Activated CD4-positive, alpha-beta T cell treated with anti-CD3 and anti-CD28 coated beads for 24 hours (primary cell): ENCODE results near the gene GLT1D1.
A peak's percentile ranks its signal among the peaks of the same experiment; 100 is the strongest.

Experiments
- DNase-seq, 2 donors: peaks; one replicate each; pipeline ENCODE4 v3.0.0-alpha.2; 2020; ENCODE audit warnings: low read depth in 2 of 2

The GLT1D1 gene

DNA sequence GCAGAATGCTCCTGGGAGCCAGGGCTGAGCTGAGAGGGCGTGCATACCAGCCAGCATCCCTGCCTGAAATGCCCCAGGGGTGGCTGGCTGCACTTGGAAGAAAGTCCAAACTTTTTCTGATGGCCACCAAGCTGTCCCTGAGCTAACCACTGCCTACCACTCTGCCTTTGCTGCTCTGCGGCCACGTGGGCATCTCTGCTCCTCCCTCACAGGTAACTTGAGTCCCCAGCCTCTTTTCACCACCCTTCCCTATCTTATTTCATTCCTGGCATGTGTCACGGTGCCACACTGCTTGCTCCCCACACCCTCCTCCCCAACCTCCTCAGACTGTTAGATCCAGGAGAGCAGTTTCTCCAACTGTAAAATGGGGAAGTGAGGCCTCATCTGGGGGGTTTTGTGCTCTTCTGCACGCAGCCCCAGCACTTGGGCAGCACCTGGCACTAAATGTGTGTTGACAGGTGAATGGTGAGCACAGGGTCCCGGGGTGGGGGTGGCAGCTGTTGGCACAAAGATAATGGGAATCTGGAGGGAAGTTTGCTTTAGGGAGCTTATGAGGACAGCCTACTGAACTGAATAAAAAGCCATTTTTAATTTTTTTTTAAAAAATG is 113.0 kb downstream of the GLT1D1 start:
- no peak for DNase-seq

DNA sequence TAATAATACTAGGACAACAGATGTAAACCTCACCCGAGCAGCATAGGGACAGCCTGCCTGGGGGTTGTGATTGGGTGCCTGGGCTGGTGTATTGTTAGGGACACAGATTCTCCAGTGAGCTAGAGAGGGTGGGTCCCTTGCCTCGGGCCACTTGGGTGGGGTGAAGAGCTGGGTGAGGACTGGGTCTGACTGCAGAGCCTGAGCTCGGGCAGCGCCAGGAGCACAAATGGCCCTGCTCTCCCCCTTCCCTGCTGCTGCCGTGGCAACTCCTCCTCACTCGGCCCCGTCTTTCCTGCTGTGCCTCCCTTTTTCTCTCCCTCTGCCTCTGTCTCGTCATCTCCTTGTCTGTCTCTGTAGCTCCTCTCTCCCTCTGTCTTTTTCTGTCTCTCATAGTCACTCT is 115.4 kb downstream of the GLT1D1 start:
- DNase-seq = no peak

DNA sequence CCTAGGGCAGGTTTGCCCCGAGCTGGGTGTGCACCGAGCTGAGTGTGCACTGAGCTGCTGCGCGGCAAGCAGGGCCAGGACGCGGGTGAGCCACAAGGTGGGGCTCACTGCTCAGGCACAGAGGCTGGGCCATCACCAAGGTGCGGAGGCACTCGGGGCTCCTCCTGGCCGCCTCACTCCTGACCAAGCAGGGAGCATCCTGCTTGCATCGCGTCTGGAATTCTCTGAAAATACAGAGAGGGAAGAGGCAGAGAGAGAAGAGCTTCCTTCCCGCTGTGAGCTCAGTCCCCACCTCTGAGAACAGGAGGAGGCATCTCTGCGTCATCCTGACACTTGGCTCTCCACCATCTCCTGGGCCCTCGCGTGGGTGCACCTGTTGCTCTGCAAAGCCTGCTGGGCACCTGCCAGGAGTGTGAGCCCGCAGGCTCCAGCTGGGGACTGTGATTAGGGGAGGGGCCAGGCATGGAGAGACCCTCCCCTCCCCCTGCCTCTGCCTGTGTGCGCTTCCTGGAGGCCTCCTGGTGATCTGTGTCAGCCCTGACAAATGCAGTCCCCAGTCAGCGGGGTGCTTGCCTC is 116.3 kb downstream of the GLT1D1 start:
- DNase-seq = no peak

DNA sequence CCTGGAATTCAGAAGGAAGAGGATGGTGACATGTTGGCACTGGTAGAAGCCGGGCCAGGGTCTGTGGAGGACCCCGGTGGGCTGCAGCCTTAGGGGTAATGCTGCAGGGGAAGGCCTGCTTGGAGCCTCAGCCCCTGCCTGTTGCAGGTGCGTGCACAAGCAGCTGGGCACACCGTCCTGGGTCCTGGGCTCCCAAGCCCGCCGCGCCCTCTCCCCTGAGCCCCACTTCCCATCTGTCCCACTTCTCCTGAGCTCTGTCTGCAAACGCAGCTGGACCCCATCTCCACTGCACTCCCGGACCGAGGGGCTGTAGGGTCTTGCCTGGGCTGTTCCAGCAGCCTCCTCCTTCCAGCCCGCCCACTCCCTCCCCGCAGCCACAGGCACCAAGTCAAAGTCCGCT is 116.8 kb downstream of the GLT1D1 start:
- DNase-seq = no peak

DNA sequence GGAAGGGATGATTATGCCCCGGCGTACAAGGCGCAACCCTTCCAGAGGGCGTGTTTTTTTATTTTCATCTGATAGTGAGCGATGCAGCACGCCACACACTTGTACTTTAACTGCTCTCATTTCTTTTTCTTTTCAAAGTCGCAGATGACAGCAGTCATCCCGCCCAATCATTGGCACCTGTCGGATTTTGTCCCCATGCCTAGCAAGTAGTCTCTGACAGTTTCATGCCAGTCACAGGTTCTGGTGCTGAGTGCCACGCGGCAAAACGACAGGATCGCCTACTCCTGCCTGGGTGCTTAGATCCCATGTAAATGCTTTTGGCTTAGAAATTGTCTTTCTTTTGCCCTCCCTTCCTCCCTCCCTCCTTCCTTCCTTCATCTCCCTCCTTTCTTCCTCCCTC is 117.7 kb downstream of the GLT1D1 start:
- DNase-seq = no peak

DNA sequence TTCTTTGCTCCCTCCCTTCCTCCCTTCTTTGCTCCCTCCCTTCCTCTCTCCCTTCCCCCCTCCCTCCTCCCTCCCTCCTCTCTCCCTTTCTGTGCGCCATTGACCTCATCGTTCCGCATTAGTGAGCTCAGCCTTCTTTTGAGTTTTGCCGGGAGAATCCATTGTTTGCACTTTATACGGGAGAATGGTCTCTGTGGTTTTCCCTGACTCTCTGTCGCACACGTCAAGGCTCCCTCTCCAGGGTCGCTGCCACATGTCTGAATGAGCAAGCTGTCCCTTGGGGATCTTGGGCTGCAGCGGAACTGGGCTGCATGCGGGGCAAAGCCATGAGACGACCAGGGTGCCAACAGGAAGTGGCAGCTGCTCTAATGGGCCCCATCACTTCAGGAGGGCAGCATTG is 118.5 kb downstream of the GLT1D1 start:
- no peak for DNase-seq

DNA sequence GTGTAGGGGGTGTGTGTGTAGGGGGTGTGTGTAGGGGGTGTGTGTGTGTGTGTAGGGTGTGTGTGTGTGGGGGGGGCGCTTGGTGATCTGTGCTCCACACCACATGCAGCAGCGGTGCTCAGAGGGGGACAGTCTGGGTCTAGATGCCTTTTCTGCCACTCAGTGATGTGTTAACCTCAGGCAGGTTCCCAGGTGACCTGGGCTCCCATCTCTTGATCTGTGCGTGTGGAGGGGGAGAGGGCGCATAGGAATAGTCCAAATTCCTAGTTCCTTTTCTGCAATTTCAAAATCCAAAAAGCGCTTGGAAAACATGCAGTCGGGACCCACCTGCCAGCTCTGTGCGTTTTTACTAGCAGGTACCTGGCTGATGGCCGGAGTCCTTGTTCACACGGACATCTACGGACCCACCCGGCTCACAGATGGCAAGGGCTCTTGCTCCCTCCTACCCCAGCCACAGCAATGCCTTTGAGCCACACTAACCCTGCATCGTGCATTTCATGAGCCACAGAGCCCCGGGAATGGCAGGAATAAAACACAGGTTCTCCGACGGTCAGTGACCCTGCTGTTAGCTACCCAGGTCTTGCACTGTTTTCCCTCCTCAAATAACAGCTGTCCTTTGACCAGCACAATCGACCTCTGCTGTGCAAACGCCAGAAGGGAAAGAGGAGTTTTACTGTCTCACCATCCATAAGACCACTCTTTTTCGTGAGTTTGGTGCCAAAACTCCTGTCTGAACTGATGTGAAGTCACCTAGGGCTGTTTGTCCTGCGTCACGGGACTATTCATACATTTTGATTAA is 120.8 kb downstream of the GLT1D1 start:
- DNase-seq = no peak

DNA sequence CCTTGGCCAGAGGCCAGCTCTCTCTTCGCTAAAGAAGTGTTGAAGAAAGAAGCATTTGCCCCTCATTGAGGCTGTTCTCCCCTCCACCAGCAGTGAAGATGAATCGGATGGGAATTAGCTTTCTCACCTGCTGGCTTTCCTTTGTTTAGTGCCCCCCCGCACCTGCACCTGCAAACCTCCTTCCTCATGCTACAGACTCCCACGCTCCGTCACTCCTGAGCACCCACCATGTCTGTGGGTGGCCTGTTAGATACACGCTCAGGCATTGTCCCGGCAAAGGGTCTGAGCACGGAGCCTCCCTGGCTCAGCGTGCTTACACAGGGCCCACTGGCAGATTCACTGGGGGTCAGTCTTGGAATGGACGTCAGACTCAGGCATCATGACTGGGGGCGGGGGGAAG is 121.6 kb downstream of the GLT1D1 start:
- no peak for DNase-seq

DNA sequence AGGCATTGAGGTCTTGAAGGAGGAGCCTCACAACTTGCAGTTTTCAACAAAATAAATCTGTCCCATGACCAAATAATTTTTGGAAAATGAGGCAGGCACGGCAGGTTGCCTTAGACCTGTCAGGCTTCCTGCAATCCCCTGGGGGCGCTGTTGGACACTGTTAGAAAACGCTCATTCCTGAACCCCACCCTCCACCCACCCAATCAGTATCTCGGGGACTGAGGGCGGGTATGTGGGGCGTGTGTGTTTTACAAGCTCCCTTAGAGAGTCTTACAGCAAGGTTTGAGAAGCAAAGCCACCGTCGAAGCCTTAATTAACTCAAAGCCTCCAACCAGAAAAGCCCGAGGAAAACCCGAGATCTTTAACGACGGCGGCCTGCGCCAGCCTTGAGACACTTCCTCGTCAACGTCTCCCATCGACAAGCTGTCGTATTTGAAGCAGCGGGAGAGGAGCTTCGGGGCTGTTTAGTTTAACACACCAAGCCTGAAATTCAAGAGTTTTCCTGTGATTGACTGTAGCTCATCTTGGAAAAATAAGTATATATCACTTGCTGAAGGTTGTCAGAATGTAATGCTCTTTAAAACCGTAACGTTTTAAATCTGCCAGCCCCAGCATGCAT is 123.0 kb downstream of the GLT1D1 start:
- DNase-seq = peak in 1 of 2 donors; percentile 15

DNA sequence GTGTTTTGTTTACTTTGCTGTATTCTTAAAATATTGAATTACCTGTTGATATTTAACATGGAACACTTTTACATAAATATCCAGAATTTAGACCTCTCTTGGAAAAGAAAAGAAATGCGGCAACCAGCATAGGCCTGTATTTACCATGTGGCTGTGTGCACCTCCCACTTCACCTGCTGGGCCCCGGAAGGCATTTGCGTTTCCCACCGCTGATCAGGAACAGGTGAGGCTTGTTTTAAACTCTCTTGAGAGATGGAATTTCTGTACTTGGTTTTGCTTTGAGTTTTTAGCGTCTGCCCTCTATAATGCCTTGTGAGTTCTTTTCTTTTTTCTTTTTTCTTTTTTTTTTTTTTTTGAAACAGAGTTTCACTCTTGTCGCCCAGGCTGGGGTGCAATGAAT is 124.2 kb downstream of the GLT1D1 start:
- no peak for DNase-seq

DNA sequence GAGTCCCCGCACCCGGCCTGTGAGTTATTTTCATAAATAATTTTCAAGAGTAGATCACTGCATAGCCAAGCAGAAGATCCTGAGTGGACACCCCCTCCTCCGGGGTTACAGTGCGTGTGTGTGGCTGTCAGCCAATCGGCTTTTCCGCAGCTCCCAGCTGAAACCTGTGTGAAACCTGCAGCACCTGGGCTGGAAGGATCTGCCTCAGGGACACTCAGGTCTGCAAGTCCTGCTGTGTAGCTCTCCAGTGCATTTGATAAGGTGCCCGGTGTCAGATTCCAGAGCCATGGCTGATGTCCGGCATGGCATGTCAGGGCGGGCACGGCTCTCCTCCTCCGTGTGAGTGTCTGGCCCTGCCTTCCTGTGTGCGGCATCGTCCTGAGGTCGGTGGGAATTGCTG is 124.8 kb downstream of the GLT1D1 start:
- no peak for DNase-seq

DNA sequence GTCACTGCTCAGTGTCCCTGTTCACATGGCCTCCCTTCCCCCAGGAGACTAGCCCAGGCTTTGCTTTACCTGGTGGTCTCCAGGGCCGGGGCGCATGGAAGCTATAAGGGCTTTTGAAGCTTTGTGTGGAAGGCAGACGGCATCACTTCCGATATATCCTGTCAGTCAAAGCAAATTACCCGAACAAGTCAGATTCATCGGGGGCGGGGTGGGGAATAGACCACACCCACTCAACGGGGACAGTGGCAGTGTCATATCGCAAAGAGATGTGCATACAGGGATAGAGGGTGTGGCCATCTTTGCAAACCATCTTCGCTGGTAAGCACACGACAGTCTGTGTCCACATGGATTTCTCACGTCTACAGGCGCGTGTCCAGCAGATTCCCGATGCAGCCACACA is 127.3 kb downstream of the GLT1D1 start:
- DNase-seq = no peak

DNA sequence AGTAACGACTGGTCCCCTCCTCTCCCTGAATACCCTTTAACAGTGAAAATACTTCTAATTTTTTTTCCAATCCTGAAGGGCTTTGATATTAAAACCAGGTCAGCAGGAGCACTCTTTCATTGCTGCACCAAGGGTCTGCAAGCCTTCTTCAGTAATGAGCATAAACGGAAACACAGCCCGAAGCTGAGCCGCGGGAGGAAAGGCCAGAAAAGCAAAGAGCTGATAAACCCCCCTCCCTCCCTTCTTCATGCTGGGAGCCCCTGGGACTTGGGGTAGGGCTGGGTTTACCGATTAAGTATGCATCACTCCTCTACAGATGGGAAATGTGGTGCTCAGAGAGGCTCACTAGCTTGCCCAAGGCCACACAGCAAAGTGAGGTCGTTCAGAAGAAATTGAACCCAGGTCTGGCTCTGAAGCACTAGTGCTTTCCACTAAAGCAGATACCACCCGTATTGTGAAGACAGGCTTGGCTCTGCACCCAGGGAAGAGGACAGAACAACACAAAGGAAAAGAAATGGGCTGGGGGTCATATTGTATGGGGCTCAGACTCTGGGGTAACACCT is 128.8 kb downstream of the GLT1D1 start:
- DNase-seq = no peak

DNA sequence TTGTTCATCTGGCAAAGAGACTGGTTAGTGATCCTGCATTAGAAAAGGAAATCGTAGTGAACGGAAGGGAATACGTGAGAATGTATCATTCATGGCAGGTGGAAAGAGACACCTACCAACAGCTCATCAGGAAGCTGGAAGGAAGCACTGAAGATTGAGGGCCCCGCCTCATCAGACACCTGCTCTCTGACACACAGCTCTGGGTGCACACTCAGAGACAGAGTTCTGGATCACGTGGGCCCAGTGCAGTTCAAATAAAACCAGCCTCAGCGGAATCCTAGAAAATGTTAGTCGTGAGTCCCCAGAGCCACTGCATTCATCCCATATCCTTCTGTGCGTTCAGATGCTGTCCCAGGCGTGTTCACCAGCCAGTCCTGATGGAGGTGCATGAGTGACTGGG is 129.7 kb downstream of the GLT1D1 start:
- no peak for DNase-seq

DNA sequence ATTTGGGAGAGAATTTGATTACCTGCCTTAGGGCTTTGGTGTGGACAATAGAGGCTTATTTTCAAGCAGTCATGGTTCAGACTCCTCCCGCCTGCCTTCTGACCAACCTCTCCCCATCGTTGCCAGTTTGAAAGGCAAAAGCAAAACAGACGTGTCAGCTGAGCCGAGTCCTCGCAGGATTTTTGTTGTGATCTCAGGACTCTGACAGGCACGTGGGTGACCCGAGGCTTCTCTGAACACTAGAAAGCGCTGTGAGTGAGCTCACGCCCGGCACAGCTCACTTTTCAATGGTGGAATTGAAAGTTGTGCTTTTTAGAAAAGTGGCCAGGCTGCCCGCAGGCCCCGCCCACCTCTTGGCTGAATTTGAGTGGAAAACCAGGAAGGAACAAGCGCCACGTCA is 130.1 kb downstream of the GLT1D1 start:
- DNase-seq = no peak

DNA sequence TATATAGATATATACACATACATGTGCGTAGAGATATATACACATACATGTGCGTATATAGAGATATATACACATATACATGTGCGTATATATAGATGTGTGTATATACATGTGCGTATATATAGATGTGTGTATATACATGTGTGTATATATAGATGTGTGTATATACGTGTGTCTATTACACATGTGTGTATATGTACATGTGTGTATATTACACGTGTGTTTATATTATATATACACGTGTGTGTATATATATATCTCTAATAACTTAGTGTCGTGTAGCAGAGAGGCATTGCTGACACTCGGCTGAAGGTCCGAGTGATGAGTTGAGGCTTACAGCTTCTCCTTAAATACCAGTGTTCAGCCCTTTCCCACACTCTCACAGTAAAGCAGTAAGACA is 133.7 kb downstream of the GLT1D1 start:
- no peak for DNase-seq

DNA sequence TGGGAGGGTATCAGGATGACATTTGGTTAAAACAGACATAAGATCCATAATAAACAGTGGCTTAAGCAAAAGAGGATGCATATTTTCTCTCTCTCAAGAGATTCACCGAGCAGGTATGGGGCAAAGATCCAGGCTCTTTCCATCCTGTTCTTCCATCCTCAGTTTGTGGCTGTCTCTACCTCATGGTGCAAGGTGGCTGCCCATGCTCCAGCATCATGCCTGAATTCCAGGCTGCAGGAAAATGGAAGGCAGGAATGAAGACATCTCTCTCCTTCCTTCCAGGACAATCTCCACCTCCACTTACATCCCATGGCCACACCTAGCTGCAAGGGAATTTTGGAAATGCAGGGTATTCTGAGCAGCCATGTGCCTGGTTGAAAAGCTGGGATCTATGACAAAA is 136.0 kb downstream of the GLT1D1 start:
- no peak for DNase-seq

DNA sequence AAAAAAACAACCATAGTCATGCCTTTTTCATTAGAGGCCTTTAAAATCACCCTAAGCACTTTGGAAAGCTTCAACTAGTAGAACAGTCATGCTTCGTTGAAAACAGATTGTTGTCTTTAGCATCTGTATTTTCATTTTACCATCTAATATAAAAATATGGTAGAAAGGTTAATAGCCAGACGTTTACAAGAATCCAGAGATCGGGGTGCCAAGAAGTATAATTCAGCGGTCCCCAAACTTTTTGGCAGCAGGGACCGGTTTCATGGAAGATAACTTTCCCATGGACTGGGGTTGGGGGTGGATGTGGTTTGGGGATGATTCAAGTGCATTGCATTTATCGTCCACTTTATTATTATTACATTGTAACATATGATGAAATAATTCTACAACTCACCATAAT is 138.4 kb downstream of the GLT1D1 start:
- no peak for DNase-seq

DNA sequence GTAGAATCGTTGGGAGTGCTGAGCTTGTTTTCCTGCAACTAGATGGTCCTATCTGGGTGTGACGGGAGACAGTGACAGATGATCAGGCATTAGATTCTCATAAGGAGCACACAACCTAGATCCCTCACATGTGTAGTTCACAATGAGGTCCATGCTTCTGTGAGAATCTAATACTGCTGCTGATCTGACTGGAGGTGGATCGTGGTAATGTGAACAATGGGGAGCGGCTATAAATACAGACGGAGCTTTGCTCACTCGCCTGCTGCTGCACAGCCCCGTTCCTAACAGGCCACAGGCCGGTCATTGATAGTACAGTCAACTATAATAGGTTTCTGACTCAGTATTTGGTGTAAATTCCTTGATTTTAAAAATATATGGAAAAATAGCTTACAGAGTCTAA is 138.8 kb downstream of the GLT1D1 start:
- no peak for DNase-seq

DNA sequence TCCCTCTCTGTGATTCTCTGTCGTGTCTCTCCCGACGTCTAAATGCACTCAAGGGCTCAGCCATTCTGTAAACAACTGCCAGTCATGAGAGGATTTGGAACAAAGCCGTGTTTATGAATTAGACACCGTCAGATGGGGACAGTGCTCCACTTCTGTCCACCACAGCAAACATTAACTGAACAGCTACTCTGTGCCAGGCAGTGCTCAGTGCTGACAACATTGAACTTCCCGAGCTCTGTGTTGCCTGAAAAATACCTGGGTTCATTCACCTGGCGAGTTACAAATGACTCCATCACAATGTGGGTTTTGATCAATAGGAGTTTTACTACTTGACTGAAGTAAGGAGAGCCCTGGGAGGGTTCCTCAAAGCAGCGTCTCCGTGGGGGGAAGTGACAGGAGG is 139.3 kb downstream of the GLT1D1 start:
- no peak for DNase-seq

DNA sequence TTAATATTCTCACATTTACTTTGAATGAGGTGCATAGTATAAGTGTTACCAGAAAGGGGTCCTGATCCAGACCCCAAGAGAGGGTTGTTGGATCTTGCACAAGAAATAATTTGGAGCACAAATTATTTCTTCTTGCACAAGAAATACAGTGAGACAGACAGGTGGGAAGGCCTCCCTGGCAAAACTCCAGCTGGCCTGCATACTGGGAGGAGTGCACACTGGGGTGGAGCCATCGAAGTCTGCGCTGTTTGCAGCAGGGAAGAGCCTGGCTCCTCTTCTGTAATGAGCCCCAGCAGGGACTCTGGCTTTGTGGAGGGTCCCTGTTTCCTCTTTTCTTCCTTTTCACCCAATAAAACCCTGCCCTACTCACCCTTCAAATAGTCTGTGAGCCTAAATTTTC is 141.6 kb downstream of the GLT1D1 start:
- no peak for DNase-seq

DNA sequence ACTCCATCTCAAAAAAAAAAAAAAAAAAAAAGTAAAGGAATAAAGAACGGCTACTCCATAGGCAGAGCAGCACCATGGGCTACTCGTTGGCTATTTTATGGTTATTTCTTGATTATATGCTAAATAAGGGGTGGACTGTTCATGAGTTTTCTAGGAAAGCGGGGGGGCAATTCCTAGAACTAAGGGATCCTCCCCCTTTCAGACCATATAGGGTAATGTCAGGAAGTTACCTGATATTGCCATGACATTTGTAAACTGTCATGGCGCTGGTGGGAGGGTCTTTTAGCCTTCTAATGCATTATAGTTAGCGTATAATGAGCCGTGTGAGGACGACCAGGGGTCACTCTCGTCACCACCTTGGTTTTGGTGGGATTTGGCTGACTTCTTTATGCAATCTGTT is 142.3 kb downstream of the GLT1D1 start:
- no peak for DNase-seq

DNA sequence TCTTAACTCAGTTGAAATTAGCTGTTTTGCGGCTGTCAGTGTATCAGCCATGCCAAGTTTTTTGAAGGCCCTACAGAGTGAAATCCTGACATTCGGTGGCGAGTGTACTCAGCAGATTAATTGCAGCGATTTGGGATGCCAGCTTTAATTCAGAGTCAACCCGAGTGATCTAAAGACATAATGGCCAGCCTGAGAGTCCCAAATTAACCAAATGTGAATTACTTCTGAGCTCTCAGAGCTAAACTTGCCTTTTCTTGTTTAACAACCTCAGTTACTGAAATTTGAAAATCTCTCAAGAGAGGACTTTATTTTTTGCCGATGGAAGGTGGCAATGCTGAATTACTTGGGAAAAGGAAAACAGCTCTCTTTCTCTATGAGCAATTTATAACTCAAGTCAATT is 148.5 kb downstream of the GLT1D1 start:
- DNase-seq = no peak
